Nephron (organoid): ENCODE measurements around the gene LPP.

Source experiments
- H3K27ac Mint-ChIP-seq, 3 experiments: 2 replicates each; pipeline ENCODE4 v1.8.0; 2020; ENCODE audit warnings: mixed read lengths in 3 of 3, mild to moderate bottlenecking in 2 of 3, moderate library complexity in 1 of 3
- H3K27me3 Mint-ChIP-seq: 2 replicates; pipeline ENCODE4 v1.8.0; 2021; ENCODE audit warnings: low read depth, mild to moderate bottlenecking, moderate library complexity, mixed read lengths
- H3K36me3 Mint-ChIP-seq: 2 replicates; pipeline ENCODE4 v1.8.0; 2020; ENCODE audit warnings: low read depth, mixed read lengths
- H3K4me1 Mint-ChIP-seq: 2 replicates; pipeline ENCODE4 v1.8.0; 2020; ENCODE audit warnings: mixed read lengths
- H3K4me3 Mint-ChIP-seq, 3 experiments: 2 replicates each; pipeline ENCODE4 v1.8.0; 2020; ENCODE audit warnings: mild to moderate bottlenecking in 3 of 3, mixed read lengths in 3 of 3, moderate library complexity in 2 of 3
- H3K9me3 Mint-ChIP-seq: 2 replicates; pipeline ENCODE4 v1.8.0; 2020; ENCODE audit warnings: mixed read lengths
- CTCF ChIP-seq, 3 experiments: fragments of 200-600 bp; sonication (generic); IDR thresholded peaks; one replicate each; pipeline ENCODE4 v1.5.0; 2021; ENCODE audit warnings: antibody characterized with exemption in 3 of 3; ENCODE audit not compliant: unreplicated experiment in 3 of 3

The LPP gene

GRCh38 chr3:188176884-188177283 lies 22.9 kb downstream of the LPP start:
- Mint-ChIP-seq H3K9me3 (no peaks in the 10 kb centered on the region), H3K36me3 (peaks cover 18% of the 10 kb centered on the region), H3K27me3 (no peaks in the 10 kb centered on the region), H3K27ac (peak overlapping the region in 2 of 3 experiments; percentile 27 to 67), H3K4me1 (peaks cover 51% of the 10 kb centered on the region), H3K4me3 (no peak overlapping the region)
- no peak for TF ChIP-seq CTCF (IDR thresholded peaks at IDR 0.05; ENCODE audit: unreplicated experiment in 3 of 3)

- Mint-ChIP-seq H3K36me3 (peaks cover 18% of the 10 kb centered on the region), H3K4me3 (no peak overlapping the region), H3K4me1 (peaks cover 51% of the 10 kb centered on the region), H3K27me3 (no peaks in the 10 kb centered on the region), H3K27ac (peak overlapping the region in 1 of 3 experiments; percentile 51), H3K9me3 (no peaks in the 10 kb centered on the region)
- TF ChIP-seq CTCF (IDR thresholded peaks at IDR 0.05; ENCODE audit: unreplicated experiment in 3 of 3), result no peak
Measured at GRCh38 chr3:188177721-188178120, 23.8 kb downstream of the LPP start.

- H3K4me3 Mint-ChIP-seq, result no peak overlapping the region
- TF ChIP-seq CTCF (IDR thresholded peaks at IDR 0.05; ENCODE audit: unreplicated experiment in 3 of 3), result no peak
- no peaks in the 10 kb centered on the region for H3K27me3 Mint-ChIP-seq
- no peaks in the 10 kb centered on the region for H3K9me3 Mint-ChIP-seq
- peaks cover 18% of the 10 kb centered on the region for H3K36me3 Mint-ChIP-seq
- H3K27ac Mint-ChIP-seq, result peak overlapping the region; percentile 46 to 79 (median 66)
- H3K4me1 Mint-ChIP-seq, result peaks cover 51% of the 10 kb centered on the region
Measured at GRCh38 chr3:188178293-188178936, 24.5 kb downstream of the LPP start.

- Mint-ChIP-seq H3K27ac (peak overlapping the region; percentile 46 to 79 (median 76)), H3K9me3 (no peaks in the 10 kb centered on the region), H3K27me3 (no peaks in the 10 kb centered on the region), H3K4me1 (peaks cover 49% of the 10 kb centered on the region), H3K4me3 (peak overlapping the region in 1 of 3 experiments; percentile 10), H3K36me3 (peaks cover 18% of the 10 kb centered on the region)
- TF ChIP-seq CTCF (IDR thresholded peaks at IDR 0.05; ENCODE audit: unreplicated experiment in 3 of 3), result no peak
Measured at GRCh38 chr3:188179006-188179966, 25.3 kb downstream of the LPP start.

GRCh38 chr3:188180114-188180513 lies 26.2 kb downstream of the LPP start:
- TF ChIP-seq CTCF (IDR thresholded peaks at IDR 0.05; ENCODE audit: unreplicated experiment in 3 of 3), result no peak
- Mint-ChIP-seq H3K36me3 (peaks cover 18% of the 10 kb centered on the region), H3K4me1 (peaks cover 51% of the 10 kb centered on the region), H3K27me3 (no peaks in the 10 kb centered on the region), H3K4me3 (peak overlapping the region in 1 of 3 experiments; percentile 33), H3K9me3 (no peaks in the 10 kb centered on the region), H3K27ac (peak overlapping the region; percentile 8 to 79 (median 63))
